Stimulated activated CD8-positive, alpha-beta memory T cell treated with anti-CD3 and anti-CD28 coated beads, Interleukin-4, amount 100 ng/mL, for 24 hours (primary cell): Measurements from ENCODE around the gene STK39.

ENCODE experiments used
- DNase-seq: peaks from one replicate; pipeline ENCODE4 v3.0.0-alpha.2; 2020; ENCODE audit warnings: low read depth

The STK39 gene

GRCh38 chr2:167953776-167954175, 293.6 kb downstream of the STK39 start:
- DNase-seq, result no peak

- no peak for DNase-seq
Observed at GRCh38 chr2:167950571-167950970, 296.8 kb downstream of the STK39 start.

- DNase-seq, result no peak
Observed at GRCh38 chr2:167946441-167946841, 301.0 kb downstream of the STK39 start.

GRCh38 chr2:167945660-167946368, 301.6 kb downstream of the STK39 start:
- no peak for DNase-seq

GRCh38 chr2:167944825-167945659, 302.4 kb downstream of the STK39 start:
- DNase-seq, result no peak

GRCh38 chr2:167943897-167944296, 303.5 kb downstream of the STK39 start:
- no peak for DNase-seq

GRCh38 chr2:167943368-167943767, 304.0 kb downstream of the STK39 start:
- DNase-seq, result no peak

GRCh38 chr2:167942366-167943081, 304.9 kb downstream of the STK39 start:
- no peak for DNase-seq

GRCh38 chr2:167941604-167942003, 305.8 kb downstream of the STK39 start:
- no peak for DNase-seq

- DNase-seq, result no peak
Observed at GRCh38 chr2:167940734-167941507, 306.5 kb downstream of the STK39 start.

GRCh38 chr2:167940346-167940725, 307.1 kb downstream of the STK39 start:
- no peak for DNase-seq

- DNase-seq, result no peak
Observed at GRCh38 chr2:167939514-167940345, 307.7 kb downstream of the STK39 start.

- no peak for DNase-seq
Observed at GRCh38 chr2:167937403-167937802, 310.0 kb downstream of the STK39 start.

GRCh38 chr2:167935803-167936110, 311.6 kb downstream of the STK39 start:
- DNase-seq, result no peak

GRCh38 chr2:167933097-167933814, 314.1 kb downstream of the STK39 start:
- DNase-seq, result no peak

- no peak for DNase-seq
Observed at GRCh38 chr2:167932123-167932693, 315.2 kb downstream of the STK39 start.

GRCh38 chr2:167929484-167929883, 317.9 kb downstream of the STK39 start:
- no peak for DNase-seq

- no peak for DNase-seq
Observed at GRCh38 chr2:167928434-167928833, 319.0 kb downstream of the STK39 start.

- no peak for DNase-seq
Observed at GRCh38 chr2:167925758-167926157, 321.6 kb downstream of the STK39 start.

- no peak for DNase-seq
Observed at GRCh38 chr2:167924556-167924955, 322.8 kb downstream of the STK39 start.
